CD4-positive, alpha-beta T cell treated with Interferon alpha-2 for 1 hour (primary cell): ENCODE results near the gene RBPMS2.
A peak's percentile ranks its signal among the peaks of the same experiment; 100 is the strongest.

Experiments used
- DNase-seq, 2 donors: peaks; one replicate each; pipeline ENCODE4 v3.0.0-alpha.2; 2020 to 2022

RBPMS2 gene

DNA sequence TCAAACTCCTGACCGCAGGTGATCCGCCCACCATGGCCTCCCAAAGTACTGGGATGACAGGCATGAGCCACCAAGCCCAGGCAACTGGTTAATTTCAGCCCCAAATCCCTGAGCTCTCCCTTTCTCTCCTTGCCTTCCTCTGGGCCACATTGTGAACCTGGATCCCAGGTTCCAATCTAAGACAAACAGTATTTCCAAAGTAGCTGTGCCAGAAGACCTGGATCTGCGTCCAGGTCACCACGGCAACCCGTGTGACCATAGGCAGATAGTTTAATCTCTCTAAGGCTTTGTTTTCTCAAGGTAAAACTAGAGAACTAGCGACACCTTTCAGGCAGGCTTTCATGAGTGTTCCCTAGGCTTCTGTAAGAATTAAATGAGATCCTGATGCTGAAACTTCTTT lies 5.9 kb upstream of the RBPMS2 start:
- DNase-seq = no peak

- DNase-seq = no peak
These were observed 5.3 kb upstream of the RBPMS2 start for GRCh38 chr15:64780600-64781156.

DNA sequence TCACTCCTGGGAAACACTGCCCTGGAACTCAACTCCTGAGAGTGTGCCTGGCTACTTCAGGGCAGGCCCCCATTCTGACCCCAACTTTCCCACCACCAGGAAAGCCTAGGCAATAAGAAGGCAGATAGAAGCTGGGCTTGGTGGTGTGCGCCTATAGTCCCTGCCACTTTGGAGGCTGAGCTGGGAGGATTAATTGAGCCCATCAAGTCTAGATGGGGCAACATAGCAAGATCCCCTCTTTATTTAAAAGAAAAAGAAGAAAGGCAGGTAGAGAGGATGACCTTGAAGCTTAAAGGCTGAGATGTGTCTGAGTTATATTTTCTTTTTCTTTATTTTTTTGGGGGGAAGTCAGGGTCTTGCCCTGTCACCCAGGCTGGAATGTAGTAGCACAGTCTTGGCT lies 4.2 kb upstream of the RBPMS2 start:
- DNase-seq = no peak

DNA sequence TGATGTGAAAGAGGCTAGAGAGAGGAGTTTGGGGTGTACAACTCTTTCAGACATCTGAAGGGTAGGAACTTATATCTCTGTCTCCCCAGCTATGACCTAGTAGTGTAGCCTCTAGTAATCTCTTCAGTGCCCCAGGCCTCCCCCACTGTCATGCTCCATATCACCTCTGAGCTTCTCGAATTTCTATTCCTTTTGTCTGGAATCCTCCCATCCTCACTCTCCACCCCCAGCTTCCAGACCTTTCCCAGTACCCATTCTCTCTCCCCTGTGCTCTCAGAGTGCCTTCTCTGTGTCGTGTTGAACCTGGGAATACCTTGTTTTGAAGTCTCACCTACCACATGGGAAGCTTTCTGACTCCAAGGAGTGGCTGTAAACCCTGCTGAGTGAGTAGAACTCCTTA lies 3.6 kb upstream of the RBPMS2 start:
- DNase-seq = no peak

DNA sequence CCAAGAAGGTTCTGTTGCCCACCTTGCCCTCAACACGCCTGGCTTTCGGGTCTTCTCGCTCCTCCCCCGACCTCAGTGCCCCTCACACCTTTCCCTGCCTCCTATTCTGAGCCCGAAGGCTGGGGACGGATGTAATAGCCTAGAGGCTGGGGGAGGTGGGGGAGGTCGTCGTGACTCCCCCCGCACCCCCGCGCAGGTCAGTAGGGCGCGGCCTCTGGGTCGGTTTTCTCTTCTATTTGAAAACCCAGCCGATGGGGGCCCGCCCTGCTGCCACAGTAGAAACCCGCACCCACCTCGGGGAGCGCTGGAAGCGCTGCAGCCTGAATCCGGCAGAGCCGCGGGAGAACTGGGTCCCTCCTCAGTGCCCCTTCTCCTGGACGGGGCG lies 1.0 kb upstream of the RBPMS2 start:
- no peak for DNase-seq

- DNase-seq = no peak
These were observed 528 bp downstream of the RBPMS2 start for GRCh38 chr15:64774629-64775493.

GRCh38 chr15:64774037-64774628 lies 1.3 kb downstream of the RBPMS2 start:
- DNase-seq = no peak

DNA sequence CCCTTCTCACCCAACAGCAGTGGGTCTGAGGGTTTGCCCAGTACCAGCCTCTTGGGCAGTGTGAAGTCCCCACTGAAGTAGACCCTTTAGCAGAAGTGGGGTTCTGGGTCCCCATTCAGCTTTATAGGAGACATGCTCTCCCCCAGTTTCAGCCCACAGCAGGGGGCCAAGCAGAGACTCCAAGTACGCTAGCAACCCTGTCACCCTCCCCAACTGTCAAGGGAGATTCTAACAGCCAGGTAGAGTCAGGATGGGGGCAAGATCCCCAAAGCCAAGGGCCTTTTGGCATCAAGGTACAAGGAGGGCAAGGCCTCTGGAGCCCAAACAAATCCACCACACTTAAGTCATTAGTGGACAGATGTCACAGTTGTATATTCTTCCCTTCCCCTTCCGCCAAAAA lies 1.8 kb downstream of the RBPMS2 start:
- no peak for DNase-seq

DNA sequence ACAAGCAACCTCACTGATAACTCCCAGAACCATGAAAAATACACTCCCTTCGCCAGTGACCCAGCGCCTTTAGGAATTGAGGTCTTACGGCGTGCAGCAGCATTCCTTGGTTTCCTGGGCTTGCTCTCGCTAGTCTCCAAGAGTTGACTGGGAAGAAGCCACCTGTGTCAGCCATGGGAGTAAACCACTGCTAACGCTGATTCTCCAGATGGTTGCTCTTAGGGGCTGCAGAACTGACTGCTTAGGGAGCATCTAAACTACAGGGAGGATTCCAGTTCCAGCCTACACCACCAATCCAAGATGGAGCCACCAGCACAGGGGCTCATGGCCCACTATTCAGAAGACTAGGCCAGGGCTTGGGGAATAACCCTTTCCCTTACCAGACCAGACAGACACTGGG lies 2.4 kb downstream of the RBPMS2 start:
- DNase-seq = no peak

- no peak for DNase-seq
These were observed 2.9 kb downstream of the RBPMS2 start for GRCh38 chr15:64772488-64772887.

GRCh38 chr15:64770626-64771025 lies 4.8 kb downstream of the RBPMS2 start:
- DNase-seq = no peak

- DNase-seq = peak in 1 of 2 donors; percentile 25
These were observed 8.2 kb downstream of the RBPMS2 start for GRCh38 chr15:64767203-64767602.

DNA sequence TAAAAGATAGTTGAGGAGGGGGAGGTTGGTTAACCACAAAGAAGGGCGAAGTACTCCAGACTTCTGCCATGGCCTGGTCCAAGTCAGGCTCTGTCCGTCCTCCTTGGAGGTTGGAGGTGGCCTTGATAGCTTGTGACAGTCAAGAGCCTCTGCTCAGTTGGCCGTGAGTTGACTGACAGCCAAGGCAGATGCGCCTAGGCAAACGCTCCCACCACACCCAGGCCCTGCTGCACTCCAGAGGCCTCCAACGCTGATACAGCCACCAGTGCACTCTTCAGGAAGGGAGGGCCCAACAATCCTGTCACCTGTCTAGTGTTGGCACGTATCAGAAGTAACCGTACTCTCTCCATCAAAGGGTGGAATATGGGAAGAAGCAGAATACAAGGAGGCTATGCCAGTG lies 9.3 kb downstream of the RBPMS2 start:
- DNase-seq = no peak

GRCh38 chr15:64763874-64764273 lies 11.5 kb downstream of the RBPMS2 start:
- DNase-seq = no peak

DNA sequence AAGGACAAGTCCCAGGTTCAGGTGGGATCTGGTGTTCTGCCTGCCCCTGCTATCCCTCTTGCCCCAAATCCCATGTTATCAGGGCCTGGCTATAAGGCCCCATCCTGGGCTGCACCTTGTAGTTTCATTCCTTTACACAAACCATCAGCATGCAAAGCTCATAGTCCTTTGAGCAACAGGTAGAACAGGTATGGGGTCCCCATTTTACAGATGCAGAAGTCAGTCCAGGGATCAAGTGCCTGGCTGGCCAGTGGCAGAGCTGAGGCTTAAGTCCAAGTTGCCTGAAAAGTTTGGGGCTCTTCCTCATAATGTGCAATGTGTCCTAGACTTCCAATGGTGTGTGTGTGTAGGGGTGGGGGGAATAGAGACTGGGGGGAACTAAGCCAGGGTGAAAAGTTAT lies 11.9 kb downstream of the RBPMS2 start:
- no peak for DNase-seq

DNA sequence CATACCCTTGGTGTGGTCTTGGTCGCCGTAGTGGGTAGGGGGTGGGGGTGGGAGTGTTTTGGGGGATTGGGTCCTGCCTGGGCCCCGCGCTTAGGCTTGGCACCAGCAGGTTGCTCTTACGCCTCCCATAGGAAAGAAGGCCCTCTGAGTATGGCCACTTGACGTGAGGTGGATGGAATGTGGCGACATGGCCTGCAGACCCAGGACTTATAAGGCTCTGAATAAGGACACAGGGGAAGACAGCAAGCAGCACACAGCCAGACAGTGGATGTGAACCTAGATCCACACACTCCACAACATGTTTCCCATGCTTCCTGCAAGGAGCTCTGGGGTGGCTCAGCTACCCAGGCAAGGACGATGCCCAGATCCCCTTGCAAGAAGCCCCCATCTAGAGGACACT lies 12.4 kb downstream of the RBPMS2 start:
- DNase-seq = no peak

- DNase-seq = no peak
These were observed 12.8 kb downstream of the RBPMS2 start for GRCh38 chr15:64762546-64762945.

DNA sequence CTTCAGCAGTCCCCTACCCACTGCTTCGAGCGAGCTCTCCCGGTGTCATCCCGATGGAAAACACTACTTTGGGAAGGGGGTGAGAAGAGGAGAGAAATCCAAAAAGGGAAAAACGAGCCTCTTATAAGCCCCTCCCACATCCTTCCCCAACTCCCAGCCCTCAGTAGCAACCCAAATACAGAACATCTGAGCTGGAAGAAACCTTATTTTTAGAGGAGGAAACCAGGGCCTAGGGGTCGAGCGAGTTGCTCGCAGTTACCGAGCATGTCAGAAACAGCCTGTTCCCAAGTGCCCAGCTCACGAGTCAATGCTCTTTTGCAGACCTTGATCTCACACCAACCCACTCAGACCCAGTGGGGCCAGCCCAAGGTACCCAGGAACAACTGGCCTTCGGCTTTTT lies 14.2 kb downstream of the RBPMS2 start:
- DNase-seq = no peak

DNA sequence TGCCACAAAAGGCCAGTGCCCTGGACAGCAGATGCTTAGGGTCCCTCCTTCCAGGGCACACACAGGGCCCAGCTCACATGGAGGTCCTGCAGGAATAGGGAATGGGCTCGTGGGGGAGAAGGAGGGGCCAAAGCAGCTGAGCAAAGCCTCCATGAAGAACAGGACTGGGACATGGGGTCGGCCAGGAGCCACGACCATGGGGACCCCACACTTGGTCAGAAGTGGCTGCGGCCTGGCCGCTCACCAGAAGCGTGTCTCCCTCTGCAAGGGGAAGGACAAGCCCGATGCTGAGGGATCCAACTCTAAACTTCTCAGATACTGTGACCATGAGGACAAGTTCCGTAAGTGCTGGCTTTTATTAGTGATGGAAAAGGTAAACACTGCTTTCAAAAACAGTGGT lies 15.3 kb downstream of the RBPMS2 start:
- DNase-seq = no peak

DNA sequence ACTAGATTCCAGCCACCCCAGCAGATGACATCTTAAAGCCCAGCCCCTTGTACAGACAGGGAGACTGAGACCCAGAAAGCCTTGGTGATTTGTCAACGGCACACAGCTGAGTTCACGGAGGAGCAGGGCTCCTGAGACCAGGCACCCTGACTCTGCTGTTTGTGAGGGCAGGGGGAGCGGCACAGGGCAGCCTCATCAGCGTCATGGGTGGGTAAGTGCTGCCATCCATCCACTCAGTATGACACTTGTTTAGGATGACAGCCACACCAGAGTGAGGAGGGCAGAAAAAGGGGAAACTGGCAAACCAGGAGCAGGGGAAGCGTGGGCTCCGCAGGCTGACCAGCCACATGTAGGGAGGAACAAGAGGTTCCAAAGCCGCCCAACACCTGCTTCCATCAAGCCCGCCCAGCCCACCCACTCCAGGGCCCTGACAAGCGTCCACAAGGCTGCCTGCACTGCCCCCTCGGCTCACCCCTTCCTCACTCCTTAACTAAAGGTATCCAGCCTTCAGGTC lies 19.9 kb downstream of the RBPMS2 start:
- DNase-seq = no peak

GRCh38 chr15:64754663-64755426 lies 20.5 kb downstream of the RBPMS2 start:
- DNase-seq = no peak

DNA sequence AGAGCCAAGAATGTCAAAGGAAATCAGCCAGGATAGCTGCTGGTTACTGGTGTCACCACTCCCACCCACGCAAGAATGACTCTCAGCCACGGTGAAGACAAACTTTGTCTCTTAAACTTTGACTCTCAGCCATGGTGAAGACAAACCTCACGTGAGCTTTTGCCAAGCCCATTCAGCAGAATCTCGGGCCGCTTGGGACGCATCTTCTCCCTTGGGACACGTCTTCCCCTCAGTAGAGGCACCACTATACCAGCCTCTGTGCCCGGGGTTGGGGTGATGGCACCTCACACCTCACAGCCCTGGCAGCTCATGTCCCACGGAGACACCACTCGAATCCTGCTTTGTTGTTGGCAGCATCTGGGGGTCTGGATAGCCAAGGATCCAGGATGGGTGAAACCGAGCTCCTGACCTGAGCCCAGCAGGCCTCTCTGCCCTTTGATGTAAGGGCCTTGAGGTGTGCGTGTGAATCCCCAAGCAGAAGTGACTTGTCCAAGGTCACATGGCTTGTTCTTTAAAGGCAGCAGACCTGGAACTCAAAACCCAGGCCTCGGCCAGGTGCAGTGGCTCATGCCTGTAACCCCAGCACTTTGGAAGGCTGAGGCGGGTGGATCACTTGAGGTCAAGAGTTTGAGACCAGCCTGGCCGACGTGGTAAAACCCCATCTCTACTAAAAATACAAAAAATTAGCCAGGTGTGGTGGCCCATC lies 21.8 kb downstream of the RBPMS2 start:
- DNase-seq = no peak

DNA sequence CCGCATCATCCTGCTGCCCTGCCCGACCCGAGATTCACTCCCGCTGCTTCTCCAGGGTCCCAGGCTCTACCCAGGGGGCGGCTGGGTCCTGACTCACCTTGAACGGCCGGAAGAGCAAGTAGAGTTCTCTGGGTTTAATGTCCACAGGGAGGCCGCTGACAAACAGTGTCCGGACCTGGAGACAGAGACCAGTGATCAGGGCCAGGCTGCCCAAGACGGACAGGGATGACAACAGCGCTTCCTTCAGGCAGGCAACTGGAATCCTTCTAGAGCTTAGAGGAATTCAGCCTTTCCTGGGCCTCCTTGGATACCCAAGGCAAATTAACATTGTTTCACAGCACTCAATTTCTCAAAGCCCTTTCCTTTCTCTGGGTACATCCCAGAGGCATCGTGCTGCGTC lies 23.9 kb downstream of the RBPMS2 start:
- DNase-seq = no peak
